HepG2 (cell line): ENCODE measurements around the gene ZNF213. TPM values are rescaled to one million over a fixed set of nuclear protein-coding genes. Genes with fewer than 3 reads are reported as not detected.

Experiments used
- ATAC-seq: fragments of 200-7000 bp; cut with Tn5 transposase; 3 replicates; pipeline ENCODE4 v1.9.1; 2020; ENCODE audit warnings: mild to moderate bottlenecking, moderate library complexity
- BruUV-seq: library from RNA; stranded (reverse); fragments of 400-500 nt; replicated peaks from 2 replicates; lab custom pipeline; 2021; lab: Mats Ljungman, UMichigan
- CTCF ChIA-PET: fragments of 300-600 bp; formaldehyde crosslinking; extraction: SDS; loops from one replicate; lab custom pipeline; 2021; ENCODE audit warnings: low total read pairs, inconsistent platforms, low intra/inter-chr PET ratio; lab: Yijun Ruan, JAX
- POLR2A ChIA-PET: fragments of 350-600 bp; sonication (Branson Sonifier 250); formaldehyde crosslinking; loops from one replicate; lab custom pipeline; 2020; ENCODE audit warnings: antibody characterized with exemption, inconsistent platforms; lab: Yijun Ruan, JAX
- DNase-seq: peaks from one replicate; pipeline ENCODE4 v3.0.0-alpha.2; 2015; ENCODE audit warnings: low spot score
- FAIRE-seq: peaks from 3 replicates; lab custom pipeline; 2011; peaks lifted over from hg19 to GRCh38; lab: Jason Lieb, UNC
- H2AFZ ChIP-seq: one replicate; pipeline ENCODE4 v1.6.1; 2011; ENCODE audit warnings: low read length, inconsistent platforms
- H3K27ac ChIP-seq: fragments of 300-600 bp; 3 replicates; pipeline ENCODE4 v1.8.0; 2011; ENCODE audit warnings: mixed run types, mild to moderate bottlenecking, mixed read lengths, low read length, inconsistent platforms; ENCODE audit not compliant: insufficient read depth; ENCODE audit errors: extremely low read length
- H3K27me3 ChIP-seq, 2 experiments: fragments of 200-600 bp in 1 of 2; 2 replicates in 1 of 2; 3 replicates in 1 of 2; pipeline versions ENCODE4 v1.6.0 to v1.8.0; 2011; ENCODE audit warnings: low read length in 2 of 2, mild to moderate bottlenecking in 2 of 2, moderate library complexity in 2 of 2, inconsistent platforms in 1 of 2; ENCODE audit not compliant: insufficient read depth in 2 of 2, control insufficient read depth in 1 of 2
- H3K36me3 ChIP-seq, 2 experiments: fragments of 200-600 bp in 1 of 2; replicated peaks in 1 of 2; 2 replicates in 1 of 2; 3 replicates in 1 of 2; pipeline versions ENCODE4 v1.5.1 to v1.8.0; 2011; ENCODE audit warnings: low read length in 2 of 2, inconsistent platforms in 1 of 2; ENCODE audit not compliant: insufficient read depth in 2 of 2, control insufficient read depth in 1 of 2
- H3K4me1 ChIP-seq: 2 replicates; pipeline ENCODE4 v1.5.1; 2012; ENCODE audit warnings: low read length, inconsistent platforms; ENCODE audit not compliant: insufficient read depth
- H3K4me2 ChIP-seq: 2 replicates; pipeline ENCODE4 v1.6.0; 2011; ENCODE audit warnings: low read depth, low read length, inconsistent platforms
- H3K4me3 ChIP-seq, 3 experiments: fragments of 200-600 bp in 1 of 3; sonication (generic), shearing (Covaris generic) in 1 of 3; replicated peaks in 1 of 3; 2 replicates each; pipeline ENCODE4 v1.5.1; 2011 to 2016; ENCODE audit warnings: low read length in 3 of 3, inconsistent platforms in 2 of 3, low read depth in 2 of 3, mild to moderate bottlenecking in 2 of 3, control low read depth in 1 of 3, mixed read lengths in 1 of 3; ENCODE audit not compliant: insufficient read depth in 1 of 3
- H3K79me2 ChIP-seq: one replicate; pipeline ENCODE4 v1.6.1; 2011; ENCODE audit warnings: low read length, inconsistent platforms; ENCODE audit not compliant: insufficient read depth
- H3K9ac ChIP-seq: 2 replicates; pipeline ENCODE4 v1.6.0; 2011; ENCODE audit warnings: mild to moderate bottlenecking, low read depth, low read length, inconsistent platforms; ENCODE audit not compliant: insufficient read depth
- H3K9me3 ChIP-seq: 2 replicates; pipeline ENCODE4 v1.5.1; 2012; ENCODE audit warnings: mild to moderate bottlenecking, low read length
- H4K20me1 ChIP-seq: 2 replicates; pipeline ENCODE4 v1.6.0; 2011; ENCODE audit warnings: inconsistent platforms, mild to moderate bottlenecking, low read length, moderate library complexity; ENCODE audit not compliant: insufficient read depth
- ATF5 ChIP-seq: sonication (generic); formaldehyde crosslinking; IDR thresholded peaks from 2 replicates; pipeline ENCODE4 v1.4.0; 2020; ENCODE audit warnings: mild to moderate bottlenecking, low read depth, missing genetic modification reagents
- CBX1 ChIP-seq: IDR thresholded peaks from one replicate; pipeline ENCODE4 v1.6.1; 2016; ENCODE audit warnings: antibody characterized with exemption, low read depth
- DMAP1 ChIP-seq: IDR thresholded peaks from 2 replicates; pipeline ENCODE4 v1.6.1; 2016
- HMGXB4 ChIP-seq, 2 experiments: sonication (generic) in 1 of 2; formaldehyde crosslinking in 1 of 2; IDR thresholded peaks; 2 replicates each; pipeline versions ENCODE4 v1.4.0 to v1.6.1; 2018 to 2020; ENCODE audit warnings: missing genetic modification reagents in 2 of 2, borderline replicate concordance in 1 of 2, low read depth in 1 of 2, mild to moderate bottlenecking in 1 of 2, missing biosample characterization in 1 of 2
- MED13 ChIP-seq: sonication (generic); formaldehyde crosslinking; IDR thresholded peaks from 2 replicates; pipeline ENCODE4 v1.5.0; 2020; ENCODE audit warnings: missing genetic modification reagents
- MYNN ChIP-seq: sonication (generic); formaldehyde crosslinking; IDR thresholded peaks from 2 replicates; pipeline ENCODE4 v1.4.0; 2020; ENCODE audit warnings: mild to moderate bottlenecking, low read depth, missing genetic modification reagents
- SP4 ChIP-seq: sonication (generic); formaldehyde crosslinking; IDR thresholded peaks from 2 replicates; pipeline ENCODE4 v1.8.1; 2023; ENCODE audit warnings: mild to moderate bottlenecking, missing genetic modification reagents
- SRSF9 ChIP-seq: fragments of 200-400 bp; formaldehyde crosslinking; IDR thresholded peaks from 2 replicates; pipeline ENCODE4 v1.6.1; 2018; ENCODE audit warnings: borderline replicate concordance, mild to moderate bottlenecking, low read depth, low read length; ENCODE audit not compliant: insufficient read depth, poor library complexity, severe bottlenecking
- ZBED4 ChIP-seq: sonication (generic); formaldehyde crosslinking; IDR thresholded peaks from 2 replicates; pipeline ENCODE4 v1.4.0; 2020; ENCODE audit warnings: missing genetic modification reagents, borderline replicate concordance
- ZBTB14 ChIP-seq: sonication (generic); formaldehyde crosslinking; IDR thresholded peaks from 2 replicates; pipeline ENCODE4 v1.4.0; 2020; ENCODE audit warnings: missing genetic modification reagents
- ZBTB26 ChIP-seq: IDR thresholded peaks from 2 replicates; pipeline ENCODE4 v1.6.1; 2016; ENCODE audit warnings: missing compliant biosample characterization, missing genetic modification reagents, borderline replicate concordance
- ZFX ChIP-seq: sonication (generic); formaldehyde crosslinking; IDR thresholded peaks from 2 replicates; pipeline ENCODE4 v1.4.0; 2020; ENCODE audit warnings: mild to moderate bottlenecking, low read depth, missing genetic modification reagents, moderate library complexity
- ZNF556 ChIP-seq: sonication (generic); formaldehyde crosslinking; IDR thresholded peaks from 2 replicates; pipeline ENCODE4 v1.4.0; 2020; ENCODE audit warnings: mild to moderate bottlenecking, missing genetic modification reagents, borderline replicate concordance
- ZNF660 ChIP-seq: sonication (generic); formaldehyde crosslinking; IDR thresholded peaks from 2 replicates; pipeline ENCODE4 v1.5.1; 2020; ENCODE audit warnings: mild to moderate bottlenecking, low read depth, missing genetic modification reagents, borderline replicate concordance
- ZSCAN29 ChIP-seq: sonication (generic); formaldehyde crosslinking; conservative IDR thresholded peaks from 2 replicates; pipeline ENCODE4 v1.4.0; 2020; ENCODE audit warnings: mild to moderate bottlenecking, missing genetic modification reagents
- WGBS: methylation state at CpG from one replicate; pipeline ENCODE4 v1.1.6; 2017; ENCODE audit warnings: low lambda C conversion rate; 5-methylcytosine and 5-hydroxymethylcytosine counted together
- in situ Hi-C: cut with HindIII; loops from 2 replicates; pipeline ENCODE4 v1.10.0; 2017; ENCODE audit warnings: low pct_unique_long_range_greater_than_20kb; ENCODE audit not compliant: extremely low pct_ligation_motif_present
- intact Hi-C: fragments of 100-400 bp; cut with micrococcal nuclease; formaldehyde crosslinking; loops from one replicate; pipeline ENCODE4 v1.10.0; 2022; ENCODE audit not compliant: unreplicated experiment
- polyA plus RNA-seq, 8 experiments: library from polyadenylated mRNA; depleted of rRNA in 3 of 8; stranded (reverse) in 7 of 8; unstranded in 1 of 8; fragments of >200 nt; fragmentation: Illumina TruSeq in 4 of 8; extraction: Trizol in 4 of 8; gene quantifications; 2 replicates each; pipeline versions ENCODE4 v1.2.1 to v1.2.3, GENCODE V29; 2011 to 2016; ENCODE audit warnings: low read depth in 4 of 8, missing spikeins in 1 of 8, mixed read lengths in 1 of 8; ENCODE audit not compliant: insufficient read depth in 1 of 8
- total RNA-seq, 5 experiments: library from RNA; depleted of rRNA; stranded (reverse); fragments of >200 nt; fragmentation: Illumina TruSeq; extraction: Trizol; gene quantifications; 2 replicates each; pipeline ENCODE4 v1.2.3, GENCODE V29; 2016; ENCODE audit warnings: low read depth in 1 of 5

Gene ZNF213
- total and polyA plus RNA-seq, 2 of the 13 experiments (the other 11 are each of a cell fraction or from before 2014, with no cell fraction given), result 0.59 to 0.97 TPM

GRCh38 chr16:3141781-3142311 is 7.0 kb downstream of the ZNF213 start:
- in situ Hi-C loops, result no loop called here
- ChIA-PET CTCF (no interaction called here), POLR2A (no interaction called here)
- no peak overlapping the region for H3K27ac ChIP-seq
- intact Hi-C loops, result no loop called here
- no peak overlapping the region for H3K9ac ChIP-seq
- H3K4me1 ChIP-seq, result peaks cover 36% of the 10 kb centered on the region
- no peaks in the 10 kb centered on the region for H4K20me1 ChIP-seq
- no peak for DNase-seq
- H3K79me2 ChIP-seq, result no peaks in the 10 kb centered on the region
- H3K4me2 ChIP-seq, result no peak overlapping the region
- H3K4me3 ChIP-seq, result no peak overlapping the region
- no peak for ATAC-seq
- no peak for FAIRE-seq
- no peaks in the 10 kb centered on the region for H3K36me3 ChIP-seq
- peaks cover 0 to 7% of the 10 kb centered on the region in 2 experiments; a peak in 1 of 5 replicates for H3K27me3 ChIP-seq
- no peak overlapping the region for H2AFZ ChIP-seq
- WGBS, result 94% methylated on average over 16 of the region's 23 CpGs
- H3K9me3 ChIP-seq, result no peaks in the 10 kb centered on the region
- no TSS peak for BruUV-seq
- TF ChIP-seq HMGXB4 (CRISPR knock-in tag; IDR thresholded peaks at IDR 0.05; ENCODE audit: borderline replicate concordance in 1 of 2, low read depth in 1 of 2) (no peak), DMAP1 (CRISPR knock-in tag) (no peak), MED13 (CRISPR knock-in tag) (no peak), ZBTB26 (CRISPR knock-in tag) (no peak), ATF5 (no peak), ZSCAN29 (no peak), SRSF9 (no peak), MYNN (CRISPR knock-in tag) (no peak), ZNF556 (CRISPR knock-in tag) (no peak), ZBTB14 (CRISPR knock-in tag) (no peak), SP4 (no peak), ZBED4 (CRISPR knock-in tag) (no peak), ZFX (CRISPR knock-in tag) (no peak), ZNF660 (CRISPR knock-in tag) (no peak), CBX1 (no peak)
